Astrocyte of the cerebellum (primary cell): ENCODE data around the gene HOOK2.
A peak's percentile ranks its signal among the peaks of the same experiment; 100 is the strongest.

Experiments
- DNase-seq: peaks from one replicate; pipeline ENCODE4 v3.0.0-alpha.2; 2011; ENCODE audit warnings: low read depth
- H3K4me3 ChIP-seq: 2 replicates; pipeline ENCODE4 v1.5.1; 2011; ENCODE audit warnings: mild to moderate bottlenecking, low read depth, low read length, moderate library complexity
- in situ Hi-C: cut with HindIII; loops from 2 replicates; pipeline ENCODE4 v1.10.0; 2017; ENCODE audit warnings: low sequenced_read_pairs
- TF ChIP-seq, protein P1 (sequence below): IDR thresholded peaks from 2 replicates; pipeline ENCODE4 v1.5.1; 2012; ENCODE audit warnings: low read length, low read depth, moderate library complexity, mild to moderate bottlenecking; ENCODE audit errors: missing control alignments

HOOK2 gene

DNA sequence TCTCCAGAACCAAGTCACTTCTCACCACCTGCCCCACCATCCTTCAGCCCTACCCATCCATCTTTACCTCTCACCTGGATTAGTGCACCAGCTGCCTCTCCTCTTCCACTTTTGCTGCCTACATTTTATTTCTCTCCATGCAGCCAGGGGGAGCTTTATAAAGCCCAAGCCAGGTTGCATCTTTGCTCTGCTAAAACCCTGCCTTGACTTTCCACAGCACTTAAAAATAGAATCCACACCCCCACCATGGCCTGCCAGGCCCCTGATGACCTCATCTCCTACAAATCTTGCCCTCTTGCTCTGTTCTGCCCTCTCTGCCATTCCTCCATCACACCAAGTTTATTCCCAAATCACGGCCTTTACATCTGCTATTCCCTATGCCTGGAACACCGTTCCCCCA is 1.8 kb downstream of the HOOK2 start:
- TF ChIP-seq, protein P1, sequence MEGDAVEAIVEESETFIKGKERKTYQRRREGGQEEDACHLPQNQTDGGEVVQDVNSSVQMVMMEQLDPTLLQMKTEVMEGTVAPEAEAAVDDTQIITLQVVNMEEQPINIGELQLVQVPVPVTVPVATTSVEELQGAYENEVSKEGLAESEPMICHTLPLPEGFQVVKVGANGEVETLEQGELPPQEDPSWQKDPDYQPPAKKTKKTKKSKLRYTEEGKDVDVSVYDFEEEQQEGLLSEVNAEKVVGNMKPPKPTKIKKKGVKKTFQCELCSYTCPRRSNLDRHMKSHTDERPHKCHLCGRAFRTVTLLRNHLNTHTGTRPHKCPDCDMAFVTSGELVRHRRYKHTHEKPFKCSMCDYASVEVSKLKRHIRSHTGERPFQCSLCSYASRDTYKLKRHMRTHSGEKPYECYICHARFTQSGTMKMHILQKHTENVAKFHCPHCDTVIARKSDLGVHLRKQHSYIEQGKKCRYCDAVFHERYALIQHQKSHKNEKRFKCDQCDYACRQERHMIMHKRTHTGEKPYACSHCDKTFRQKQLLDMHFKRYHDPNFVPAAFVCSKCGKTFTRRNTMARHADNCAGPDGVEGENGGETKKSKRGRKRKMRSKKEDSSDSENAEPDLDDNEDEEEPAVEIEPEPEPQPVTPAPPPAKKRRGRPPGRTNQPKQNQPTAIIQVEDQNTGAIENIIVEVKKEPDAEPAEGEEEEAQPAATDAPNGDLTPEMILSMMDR = peak; percentile 55
- DNase-seq = no peak
- in situ Hi-C loops = no loop called here
- H3K4me3 ChIP-seq = no peak overlapping the region

DNA sequence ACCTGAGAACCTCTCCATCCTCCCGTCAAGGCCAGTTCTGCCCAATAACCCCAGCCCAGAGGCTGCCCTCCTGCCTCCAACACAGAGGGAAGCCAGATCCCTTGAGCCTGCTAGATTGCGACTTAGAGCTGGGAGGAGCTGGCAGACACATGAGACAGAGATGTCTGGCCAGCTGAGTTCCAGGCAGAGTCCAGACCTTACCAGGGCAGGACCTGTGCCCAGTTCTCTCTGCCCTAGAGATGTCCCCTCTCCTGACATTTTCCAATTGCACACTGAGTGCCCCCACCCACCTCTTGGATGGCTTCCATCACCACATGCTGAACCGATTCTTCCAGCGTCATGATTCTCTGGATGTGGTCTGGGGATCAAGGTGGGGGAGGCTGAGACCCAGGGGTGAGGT is 3.0 kb downstream of the HOOK2 start:
- DNase-seq = no peak
- no peak overlapping the region for H3K4me3 ChIP-seq
- TF ChIP-seq, protein P1 = no peak
- in situ Hi-C loops = no loop called here

DNA sequence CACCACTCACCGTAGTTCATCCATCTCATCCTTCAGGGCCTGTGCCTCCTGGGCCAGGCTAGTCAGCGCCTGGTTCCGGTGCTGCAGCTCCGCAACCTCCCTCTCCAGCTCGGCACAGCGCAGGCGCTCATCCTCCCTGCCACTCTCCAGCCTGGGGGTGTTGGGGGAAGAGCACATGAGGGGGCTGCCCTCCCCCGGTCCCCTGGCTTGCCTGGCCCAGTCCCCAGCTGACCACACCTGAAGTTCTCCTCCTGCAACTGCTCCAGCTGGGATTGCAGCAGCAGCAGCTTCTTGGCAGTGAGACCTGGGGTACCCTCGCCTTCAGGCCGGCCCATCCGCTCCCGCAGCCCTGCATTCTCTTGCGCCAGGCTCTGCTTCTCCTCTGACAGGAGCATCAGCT is 4.4 kb downstream of the HOOK2 start:
- TF ChIP-seq, protein P1 = no peak
- in situ Hi-C loops = no loop called here
- DNase-seq = no peak
- no peak overlapping the region for H3K4me3 ChIP-seq

GRCh38 chr19:12769689-12770088 is 5.7 kb downstream of the HOOK2 start:
- no peak overlapping the region for H3K4me3 ChIP-seq
- in situ Hi-C loops = loop anchor here (5.0 kb wide), 2 partner anchors 48 to 78 kb away; no protein-coding TSS in a partner anchor
- TF ChIP-seq, protein P1 = no peak
- DNase-seq = no peak

DNA sequence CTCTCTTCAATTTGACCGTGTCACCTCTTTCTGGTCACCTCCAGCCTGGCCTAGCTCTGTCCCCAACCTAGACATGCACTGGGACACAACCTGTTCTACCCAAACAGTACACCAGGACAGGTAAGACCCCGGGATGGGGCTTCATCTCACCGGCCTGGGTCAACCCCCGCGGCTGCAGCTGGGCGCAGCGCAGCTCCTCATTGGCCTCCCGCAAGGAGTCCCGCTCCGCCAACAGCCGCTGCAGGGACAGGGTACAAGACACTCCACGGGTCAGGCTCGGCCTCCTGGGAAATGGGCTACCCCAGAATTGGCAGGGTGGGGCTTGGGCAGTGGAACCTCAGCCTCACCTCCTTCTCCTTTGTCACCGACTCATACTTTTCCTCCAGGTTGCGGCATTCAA is 7.7 kb downstream of the HOOK2 start:
- no peak for DNase-seq
- in situ Hi-C loops = loop anchor here (5.0 kb wide), 2 partner anchors 50 to 80 kb away; no protein-coding TSS in a partner anchor
- TF ChIP-seq, protein P1 = no peak
- H3K4me3 ChIP-seq = no peak overlapping the region

GRCh38 chr19:12767150-12767549 is 8.2 kb downstream of the HOOK2 start:
- H3K4me3 ChIP-seq = no peak overlapping the region
- in situ Hi-C loops = loop anchor here (5.0 kb wide), 2 partner anchors 50 to 80 kb away; no protein-coding TSS in a partner anchor
- TF ChIP-seq, protein P1 = no peak
- no peak for DNase-seq

- H3K4me3 ChIP-seq = peak overlapping the region; percentile 35
- TF ChIP-seq, protein P1 = peak; percentile 65
- in situ Hi-C loops = loop anchor here (5.0 kb wide), 2 partner anchors 51 to 81 kb away; no protein-coding TSS in a partner anchor
- no peak for DNase-seq
Observed at GRCh38 chr19:12766051-12766521, 9.3 kb downstream of the HOOK2 start.
